CD4-positive, alpha-beta T cell treated with Interleukin-10 for 1 hour (primary cell): ENCODE measurements around the gene FRMPD4.

Experiments used
- DNase-seq: peaks from one replicate; pipeline ENCODE4 v3.0.0-alpha.2; 2020

The FRMPD4 gene

GRCh38 chrX:12372111-12372510 lies 233.8 kb downstream of the FRMPD4 start:
- no peak for DNase-seq

DNA sequence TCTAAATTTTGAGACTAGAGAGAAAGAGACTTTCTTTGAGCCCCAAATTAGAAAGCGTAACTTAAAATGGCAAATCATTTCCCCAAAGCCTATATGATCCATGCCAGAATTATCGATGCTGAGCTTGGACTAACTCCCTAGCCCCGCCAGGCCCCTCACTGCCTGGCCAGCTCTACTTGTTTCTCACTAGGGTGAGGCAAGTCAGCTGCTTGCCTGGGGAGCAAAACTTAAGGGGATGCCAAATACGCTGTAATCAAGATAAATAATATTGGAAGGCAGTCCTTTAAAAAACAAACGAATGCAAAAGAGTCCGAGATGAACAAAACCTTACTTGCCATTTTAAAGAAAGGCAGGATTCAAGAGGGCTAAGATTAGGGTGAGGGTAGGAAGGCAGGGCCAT lies 236.0 kb downstream of the FRMPD4 start:
- DNase-seq = no peak

GRCh38 chrX:12378253-12378652 lies 240.0 kb downstream of the FRMPD4 start:
- no peak for DNase-seq

DNA sequence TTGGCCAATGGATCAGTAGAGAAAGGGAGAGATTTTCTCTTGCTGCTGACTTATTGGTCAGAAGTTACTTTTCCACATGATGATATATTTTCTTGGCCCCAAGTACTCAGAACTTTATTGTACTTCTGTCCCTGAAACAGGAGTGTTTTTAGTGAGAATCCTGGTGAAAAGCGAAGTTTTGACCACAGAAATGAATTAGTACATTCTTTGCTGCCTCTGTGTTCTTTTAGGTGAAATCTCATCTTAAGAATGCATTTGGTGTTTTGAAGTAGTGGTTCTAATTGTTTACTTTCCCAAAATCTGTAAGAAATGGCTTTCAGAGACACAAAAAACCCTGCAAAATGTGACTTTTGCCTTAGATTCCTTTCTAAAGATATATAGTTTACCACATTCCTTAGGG lies 240.4 kb downstream of the FRMPD4 start:
- no peak for DNase-seq

- no peak for DNase-seq
Observed at GRCh38 chrX:12379671-12380070, 241.4 kb downstream of the FRMPD4 start.

GRCh38 chrX:12383196-12383595 lies 244.9 kb downstream of the FRMPD4 start:
- no peak for DNase-seq

GRCh38 chrX:12390301-12390700 lies 252.0 kb downstream of the FRMPD4 start:
- DNase-seq = no peak

- no peak for DNase-seq
Observed at GRCh38 chrX:12396584-12396983, 258.3 kb downstream of the FRMPD4 start.

GRCh38 chrX:12400218-12400617 lies 261.9 kb downstream of the FRMPD4 start:
- no peak for DNase-seq

DNA sequence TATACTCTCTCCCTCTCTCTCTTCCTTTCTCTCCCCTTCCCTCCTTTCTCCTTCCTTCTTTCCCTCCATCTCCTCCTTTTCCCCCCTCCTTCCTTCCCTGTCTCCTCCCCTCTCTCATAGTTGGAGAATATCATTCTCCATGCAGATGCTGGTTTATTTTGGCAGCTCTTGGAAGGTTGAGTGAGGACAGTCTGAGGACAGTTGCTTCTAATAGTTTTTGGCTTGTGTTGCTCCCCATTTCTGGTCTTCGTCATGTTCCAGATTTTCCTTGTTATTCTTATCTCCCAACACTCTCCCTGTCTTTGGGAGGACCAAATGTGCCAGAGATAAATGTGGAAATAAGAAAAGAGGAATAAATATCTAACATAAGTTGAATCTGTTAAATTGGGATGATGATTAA lies 263.0 kb downstream of the FRMPD4 start:
- no peak for DNase-seq

DNA sequence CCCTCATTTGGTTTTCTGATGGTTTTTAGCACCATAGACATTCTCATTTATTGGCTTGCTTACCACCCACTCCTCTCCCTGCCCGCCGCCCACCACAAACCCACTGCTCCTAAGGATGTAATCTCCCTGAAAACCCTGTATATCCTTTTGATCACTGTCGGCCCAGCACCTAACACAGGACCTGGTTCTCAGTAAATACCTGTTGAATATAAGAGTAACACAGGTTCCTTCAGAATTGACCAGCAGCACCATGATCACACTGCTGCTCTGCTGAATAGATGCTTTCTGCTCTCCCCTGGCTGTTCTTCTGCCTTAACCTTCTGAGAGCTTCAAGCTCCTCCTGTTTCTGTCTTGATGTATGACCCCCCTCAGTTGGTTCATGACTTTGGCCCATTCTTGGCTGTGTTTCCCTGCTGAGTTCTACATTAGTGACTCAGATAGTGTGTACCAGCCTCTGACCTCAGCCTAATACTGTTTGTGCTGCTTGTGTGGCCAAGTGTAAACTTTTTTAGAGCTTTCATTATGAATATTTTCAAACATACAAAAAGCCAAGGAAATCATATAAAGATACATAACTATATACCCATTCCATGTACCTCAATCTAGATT lies 265.3 kb downstream of the FRMPD4 start:
- DNase-seq = no peak

DNA sequence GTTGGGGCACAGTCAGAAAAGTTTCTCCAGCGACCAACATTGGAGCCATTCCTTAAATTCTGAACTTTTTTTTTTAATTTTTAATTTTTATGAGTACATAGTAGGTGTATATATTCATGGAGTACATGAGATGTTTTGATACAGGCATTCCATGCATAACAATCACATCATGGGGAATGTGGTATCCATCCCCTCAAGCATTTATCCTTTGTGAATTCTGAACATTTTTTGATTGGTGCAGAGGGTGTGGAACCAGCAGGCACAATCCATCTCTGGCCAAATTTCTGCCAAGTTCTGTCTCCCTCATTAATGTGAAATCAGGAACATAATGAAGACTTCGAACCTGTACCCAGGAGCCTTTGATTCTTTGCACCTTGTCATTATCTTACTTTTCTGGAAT lies 267.0 kb downstream of the FRMPD4 start:
- DNase-seq = no peak

- no peak for DNase-seq
Observed at GRCh38 chrX:12410523-12410922, 272.2 kb downstream of the FRMPD4 start.

DNA sequence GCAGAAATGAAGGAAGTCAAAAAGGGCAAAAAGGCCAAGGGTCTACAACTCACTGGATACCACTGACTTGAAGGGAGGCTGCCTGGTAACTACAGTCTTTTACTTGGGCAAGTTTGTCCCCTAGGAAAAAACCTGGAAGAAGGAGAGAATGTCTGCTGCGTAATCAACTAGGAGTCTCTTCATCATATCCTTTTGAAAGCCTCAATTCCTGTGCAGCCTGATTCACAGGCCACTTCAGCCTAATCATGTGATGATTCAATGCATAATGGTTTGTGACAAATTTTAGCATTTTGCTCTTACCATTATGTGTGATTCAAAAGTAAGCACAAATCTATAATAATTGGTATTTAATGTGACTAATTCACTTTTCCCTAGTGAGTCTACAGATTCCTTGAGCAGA lies 273.6 kb downstream of the FRMPD4 start:
- DNase-seq = no peak

GRCh38 chrX:12412561-12412960 lies 274.3 kb downstream of the FRMPD4 start:
- no peak for DNase-seq

DNA sequence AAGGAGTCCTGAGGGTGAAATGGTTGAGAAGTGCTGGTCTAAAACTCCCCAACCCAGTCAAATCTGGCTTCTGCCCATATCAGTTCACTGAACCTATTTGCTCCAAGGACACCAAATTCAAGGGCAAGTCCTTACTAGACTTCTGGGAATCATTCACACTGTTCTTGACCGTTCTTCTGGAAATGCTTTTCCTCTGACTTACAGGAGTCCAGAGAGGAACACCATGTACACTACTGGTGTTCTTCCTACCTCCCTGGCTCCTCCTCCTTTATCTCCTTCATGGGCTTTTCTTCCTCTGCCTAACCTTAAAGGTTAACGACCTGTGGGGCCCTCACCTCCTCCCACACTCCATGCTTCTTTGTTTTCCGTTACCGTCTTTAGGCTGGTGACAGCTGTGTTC lies 281.3 kb downstream of the FRMPD4 start:
- no peak for DNase-seq

DNA sequence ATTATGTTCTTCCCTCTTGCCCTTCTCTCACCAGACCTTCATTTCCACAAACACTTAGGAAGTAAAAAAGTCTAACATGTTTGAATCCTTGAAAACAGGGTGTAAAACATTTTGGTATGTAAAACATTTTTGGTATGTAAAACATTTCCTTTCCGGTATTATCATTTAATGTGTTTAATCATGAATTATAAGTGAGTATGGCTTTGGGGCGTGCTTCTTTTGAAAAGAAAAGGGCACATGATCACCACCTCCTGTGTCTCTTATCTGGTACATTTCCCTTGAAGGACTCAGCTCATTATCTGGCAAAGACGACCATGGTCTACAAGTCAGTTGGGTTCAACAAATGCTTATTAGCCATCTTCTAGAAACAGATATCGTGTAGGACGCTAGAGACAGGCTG lies 283.6 kb downstream of the FRMPD4 start:
- no peak for DNase-seq

- DNase-seq = no peak
Observed at GRCh38 chrX:12423346-12423745, 285.1 kb downstream of the FRMPD4 start.

- no peak for DNase-seq
Observed at GRCh38 chrX:12425496-12425895, 287.2 kb downstream of the FRMPD4 start.

DNA sequence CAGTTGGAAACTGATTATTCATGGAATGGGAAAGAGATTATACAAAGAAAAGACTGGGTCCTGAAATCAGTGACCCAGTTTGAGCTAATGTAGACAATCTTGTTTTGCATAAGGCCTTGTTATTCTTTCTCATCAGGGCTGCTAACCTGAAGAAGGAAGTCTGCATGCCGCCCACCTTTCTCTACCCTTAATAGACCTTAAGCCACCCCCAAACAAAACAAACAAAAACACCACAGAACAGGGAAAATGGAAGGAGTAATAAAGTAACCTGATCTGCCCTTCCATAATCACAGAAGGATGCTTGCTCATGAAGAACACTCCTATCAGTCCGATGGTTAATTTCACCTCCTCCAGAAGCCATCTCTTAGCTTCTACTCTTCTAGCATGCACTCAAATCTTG lies 288.1 kb downstream of the FRMPD4 start:
- DNase-seq = no peak

DNA sequence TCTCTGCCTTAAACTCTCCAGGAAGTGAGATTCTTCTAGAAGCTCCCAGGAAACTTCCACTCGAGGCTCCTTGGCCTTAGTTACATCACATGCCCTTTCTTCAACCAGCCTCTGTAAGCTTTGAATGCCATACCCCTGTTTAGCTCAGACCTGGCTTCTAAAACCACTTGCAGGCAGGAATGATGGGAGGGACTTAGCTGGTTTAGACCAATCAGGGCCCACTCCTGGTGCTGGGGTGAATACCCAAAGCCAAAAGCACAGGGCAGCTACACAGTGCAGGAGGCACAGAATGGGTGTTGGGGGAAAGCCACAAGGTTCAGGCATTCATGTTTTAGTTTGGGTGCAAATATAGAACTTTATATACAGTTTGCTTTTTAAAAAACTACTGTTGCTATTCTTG lies 296.2 kb downstream of the FRMPD4 start:
- DNase-seq = no peak

- DNase-seq = no peak
Observed at GRCh38 chrX:12439416-12439815, 301.1 kb downstream of the FRMPD4 start.

- DNase-seq = no peak
Observed at GRCh38 chrX:12440246-12440645, 302.0 kb downstream of the FRMPD4 start.

- no peak for DNase-seq
Observed at GRCh38 chrX:12441381-12442128, 303.3 kb downstream of the FRMPD4 start.

- DNase-seq = no peak
Observed at GRCh38 chrX:12443534-12444098, 305.3 kb downstream of the FRMPD4 start.
